ENCODE results near the gene ADGRF1.

GRCh38 chr6:46989398-46989797 lies 52.7 kb downstream of the ADGRF1 start:
- TF ChIP-seq CTCF (conservative IDR thresholded peaks at IDR 0.05; ENCODE audit: low read depth, low read length) (no peak), EZH2 (IDR thresholded peaks at IDR 0.05; ENCODE audit: low read length, unreplicated experiment) (no peak)

All from PC-3 (cell line).